H9 (cell line): ENCODE data around the gene TIMM13. TPM values are rescaled to one million over a fixed set of nuclear protein-coding genes. Genes with fewer than 3 reads are reported as not detected.

Source experiments
- DNase-seq: peaks from one replicate; pipeline ENCODE4 v3.0.0-alpha.2; 2017
- H2AFZ ChIP-seq: one replicate; pipeline ENCODE4 v1.6.1; 2013; ENCODE audit warnings: mild to moderate bottlenecking, low read length, control low read depth, moderate library complexity
- H2AK5ac ChIP-seq: 2 replicates; pipeline ENCODE4 v1.6.1; 2013; ENCODE audit warnings: low read length, control low read depth, mixed read lengths; ENCODE audit not compliant: insufficient read length
- H2BK120ac ChIP-seq: one replicate; pipeline ENCODE4 v1.6.1; 2013; ENCODE audit warnings: low read depth, mild to moderate bottlenecking, low read length, control low read depth, inconsistent platforms; ENCODE audit not compliant: poor library complexity, severe bottlenecking
- H2BK12ac ChIP-seq: 2 replicates; pipeline ENCODE4 v1.6.1; 2013; ENCODE audit warnings: low read length, control low read depth, mixed read lengths, low read depth; ENCODE audit not compliant: insufficient read length
- H2BK15ac ChIP-seq: 2 replicates; pipeline ENCODE4 v1.6.1; 2013; ENCODE audit warnings: low read depth, low read length, control low read depth
- H2BK20ac ChIP-seq: one replicate; pipeline ENCODE4 v1.6.1; 2013; ENCODE audit warnings: low read depth, mild to moderate bottlenecking, low read length, control low read depth, inconsistent platforms; ENCODE audit not compliant: poor library complexity, severe bottlenecking
- H2BK5ac ChIP-seq: 2 replicates; pipeline ENCODE4 v1.6.1; 2013; ENCODE audit warnings: low read length, control low read depth, mixed read lengths; ENCODE audit not compliant: insufficient read length
- H3K14ac ChIP-seq: 2 replicates; pipeline ENCODE4 v1.6.1; 2013; ENCODE audit warnings: low read length, control low read depth; ENCODE audit not compliant: insufficient read depth
- H3K18ac ChIP-seq: 2 replicates; pipeline ENCODE4 v1.6.1; 2013; ENCODE audit warnings: low read depth, mild to moderate bottlenecking, mixed read lengths, low read length, control low read depth; ENCODE audit not compliant: insufficient read length
- H3K23ac ChIP-seq: 2 replicates; pipeline ENCODE4 v1.6.1; 2013; ENCODE audit warnings: low read length, control low read depth, mixed read lengths, low read depth; ENCODE audit not compliant: insufficient read length
- H3K23me2 ChIP-seq: 2 replicates; pipeline ENCODE4 v1.6.1; 2013; ENCODE audit warnings: low read depth, mild to moderate bottlenecking, mixed read lengths, low read length, control low read depth; ENCODE audit not compliant: insufficient read length, poor library complexity, severe bottlenecking
- H3K27ac ChIP-seq: 2 replicates; pipeline ENCODE4 v1.5.1; 2013; ENCODE audit warnings: low read length, control low read depth, mixed read lengths, low read depth; ENCODE audit not compliant: insufficient read length
- H3K27me3 ChIP-seq: 2 replicates; pipeline ENCODE4 v1.6.1; 2013; ENCODE audit warnings: low read length, control low read depth, inconsistent platforms; ENCODE audit not compliant: insufficient read depth
- H3K4ac ChIP-seq: 2 replicates; pipeline ENCODE4 v1.6.1; 2013; ENCODE audit warnings: low read depth, mild to moderate bottlenecking, control low read depth, inconsistent platforms, low read length, moderate library complexity
- H3K4me1 ChIP-seq: 2 replicates; pipeline ENCODE4 v1.6.1; 2013; ENCODE audit warnings: low read length, control low read depth, inconsistent platforms; ENCODE audit not compliant: insufficient read depth
- H3K4me2 ChIP-seq: 2 replicates; pipeline ENCODE4 v1.6.1; 2013; ENCODE audit warnings: low read length, control low read depth, mixed read lengths; ENCODE audit not compliant: insufficient read length, insufficient read depth
- H3K56ac ChIP-seq: 2 replicates; pipeline ENCODE4 v1.6.1; 2013; ENCODE audit warnings: low read depth, mild to moderate bottlenecking, mixed read lengths, low read length, control low read depth; ENCODE audit not compliant: insufficient read length
- H3K79me1 ChIP-seq: 2 replicates; pipeline ENCODE4 v1.6.1; 2013; ENCODE audit warnings: low read depth, mild to moderate bottlenecking, moderate library complexity, low read length, control low read depth, inconsistent platforms; ENCODE audit not compliant: insufficient read depth, poor library complexity, severe bottlenecking
- H3K79me2 ChIP-seq: 2 replicates; pipeline ENCODE4 v1.6.1; 2013; ENCODE audit warnings: low read length, control low read depth, inconsistent platforms; ENCODE audit not compliant: insufficient read depth
- H3K9ac ChIP-seq: 2 replicates; pipeline ENCODE4 v1.6.1; 2013; ENCODE audit warnings: low read length, control low read depth, mixed read lengths; ENCODE audit not compliant: insufficient read length; ENCODE audit errors: extremely low read depth
- H3K9me3 ChIP-seq: one replicate; pipeline ENCODE4 v1.6.1; 2013; ENCODE audit warnings: low read depth, low read length, inconsistent platforms; ENCODE audit not compliant: control insufficient read depth
- H3T11ph ChIP-seq: one replicate; pipeline ENCODE4 v1.6.1; 2013; ENCODE audit warnings: mild to moderate bottlenecking, low read length, control low read depth, inconsistent platforms
- H4K20me1 ChIP-seq: one replicate; pipeline ENCODE4 v1.6.1; 2013; ENCODE audit not compliant: control insufficient read depth, insufficient read length, insufficient read depth
- H4K5ac ChIP-seq: 2 replicates; pipeline ENCODE4 v1.6.1; 2013; ENCODE audit warnings: low read depth, mild to moderate bottlenecking, mixed read lengths, low read length, control low read depth; ENCODE audit not compliant: insufficient read length
- H4K8ac ChIP-seq: replicated peaks from 2 replicates; pipeline ENCODE4 v1.6.1; 2013; ENCODE audit warnings: low read length, control low read depth, mixed read lengths, low read depth; ENCODE audit not compliant: insufficient read length
- H4K91ac ChIP-seq: 2 replicates; pipeline ENCODE4 v1.6.1; 2013; ENCODE audit warnings: low read depth, mild to moderate bottlenecking, moderate library complexity, mixed read lengths, low read length, control low read depth; ENCODE audit not compliant: insufficient read length
- H3K27ac Mint-ChIP-seq, 3 experiments: 2 replicates in 2 of 3; 3 replicates in 1 of 3; pipeline ENCODE4 v1.8.0; 2020 to 2021; ENCODE audit warnings: mixed read lengths in 3 of 3, mild to moderate bottlenecking in 1 of 3, moderate library complexity in 1 of 3
- H3K27me3 Mint-ChIP-seq: 2 replicates; pipeline ENCODE4 v1.8.0; 2021; ENCODE audit warnings: low read depth, mild to moderate bottlenecking, moderate library complexity, mixed read lengths
- H3K36me3 Mint-ChIP-seq, 3 experiments: 2 replicates in 2 of 3; 3 replicates in 1 of 3; pipeline ENCODE4 v1.8.0; 2020 to 2021; ENCODE audit warnings: low read depth in 3 of 3, mixed read lengths in 3 of 3; ENCODE audit not compliant: insufficient read depth in 1 of 3
- H3K4me1 Mint-ChIP-seq, 2 experiments: 2 replicates each; pipeline ENCODE4 v1.8.0; 2020; ENCODE audit warnings: mixed read lengths in 2 of 2
- H3K4me3 Mint-ChIP-seq, 2 experiments: 2 replicates in 1 of 2; 3 replicates in 1 of 2; pipeline ENCODE4 v1.8.0; 2020 to 2021; ENCODE audit warnings: mild to moderate bottlenecking in 2 of 2, mixed read lengths in 2 of 2, moderate library complexity in 1 of 2
- H3K9me3 Mint-ChIP-seq, 2 experiments: 2 replicates in 1 of 2; 3 replicates in 1 of 2; pipeline ENCODE4 v1.8.0; 2020; ENCODE audit warnings: mild to moderate bottlenecking in 2 of 2, mixed read lengths in 2 of 2, moderate library complexity in 1 of 2
- WGBS: extraction: QIAGEN DNeasy Blood & Tissue Kit; methylation state at CpG from one replicate; pipeline ENCODE4 v1.1.7; 2013; ENCODE audit warnings: missing lambda C conversion rate, low lambda C conversion rate, mixed read lengths; ENCODE audit not compliant: insufficient read length; ENCODE audit errors: extremely low coverage; 5-methylcytosine and 5-hydroxymethylcytosine counted together
- total RNA-seq: library from RNA; stranded (reverse); gene quantifications from 2 replicates; pipeline ENCODE4 v1.2.1, GENCODE V29; 2021
- TF ChIP-seq, protein P1 (sequence below): fragments of 200-600 bp; sonication (generic); conservative IDR thresholded peaks from 3 replicates; pipeline ENCODE4 v1.8.0; 2021; ENCODE audit warnings: antibody characterized with exemption, mild to moderate bottlenecking

The TIMM13 gene
- total RNA-seq, 1 experiment from 2014 or later, result 214 TPM

DNA sequence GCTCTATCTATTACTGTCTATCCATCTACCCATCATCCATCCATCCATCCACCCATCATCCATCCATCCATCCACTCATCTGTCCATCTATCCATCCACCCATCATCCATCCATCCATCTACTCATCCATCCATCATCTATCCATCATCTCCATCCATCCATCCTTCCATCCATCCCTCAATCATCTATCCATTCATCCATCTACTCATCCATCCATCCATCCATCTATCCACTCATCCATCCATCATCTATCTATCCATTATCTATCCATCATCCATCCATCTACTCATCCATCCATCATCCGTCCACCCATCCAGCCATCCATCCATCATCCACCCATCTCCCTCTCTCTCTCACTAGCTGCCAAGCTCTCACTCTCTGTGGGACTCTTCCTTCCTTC, 13.1 kb upstream of the TIMM13 start:
- H3K27me3 ChIP-seq, result no peaks in the 10 kb centered on the region
- no peak overlapping the region for H2AFZ ChIP-seq
- DNase-seq, result no peak
- H3K4me2 ChIP-seq, result no peak overlapping the region
- no peaks in the 10 kb centered on the region for H4K20me1 ChIP-seq
- H3K23ac ChIP-seq, result no peak overlapping the region
- H4K5ac ChIP-seq, result no peak overlapping the region
- TF ChIP-seq, protein P1, sequence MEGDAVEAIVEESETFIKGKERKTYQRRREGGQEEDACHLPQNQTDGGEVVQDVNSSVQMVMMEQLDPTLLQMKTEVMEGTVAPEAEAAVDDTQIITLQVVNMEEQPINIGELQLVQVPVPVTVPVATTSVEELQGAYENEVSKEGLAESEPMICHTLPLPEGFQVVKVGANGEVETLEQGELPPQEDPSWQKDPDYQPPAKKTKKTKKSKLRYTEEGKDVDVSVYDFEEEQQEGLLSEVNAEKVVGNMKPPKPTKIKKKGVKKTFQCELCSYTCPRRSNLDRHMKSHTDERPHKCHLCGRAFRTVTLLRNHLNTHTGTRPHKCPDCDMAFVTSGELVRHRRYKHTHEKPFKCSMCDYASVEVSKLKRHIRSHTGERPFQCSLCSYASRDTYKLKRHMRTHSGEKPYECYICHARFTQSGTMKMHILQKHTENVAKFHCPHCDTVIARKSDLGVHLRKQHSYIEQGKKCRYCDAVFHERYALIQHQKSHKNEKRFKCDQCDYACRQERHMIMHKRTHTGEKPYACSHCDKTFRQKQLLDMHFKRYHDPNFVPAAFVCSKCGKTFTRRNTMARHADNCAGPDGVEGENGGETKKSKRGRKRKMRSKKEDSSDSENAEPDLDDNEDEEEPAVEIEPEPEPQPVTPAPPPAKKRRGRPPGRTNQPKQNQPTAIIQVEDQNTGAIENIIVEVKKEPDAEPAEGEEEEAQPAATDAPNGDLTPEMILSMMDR, result no peak
- no peaks in the 10 kb centered on the region for H3K79me1 ChIP-seq
- no peak overlapping the region for H4K91ac ChIP-seq
- H4K8ac ChIP-seq, result no peak overlapping the region
- no peak overlapping the region for H3K56ac ChIP-seq
- H3K18ac ChIP-seq, result no peak overlapping the region
- H2BK120ac ChIP-seq, result no peak overlapping the region
- H3K79me2 ChIP-seq, result peaks cover 1% of the 10 kb centered on the region; the same call in 1 of the 2 replicates
- no peak overlapping the region for H2BK12ac ChIP-seq
- H3K4me1 ChIP-seq, result no peaks in the 10 kb centered on the region
- H3K9ac ChIP-seq, result no peak overlapping the region
- no peak overlapping the region for H3K27ac ChIP-seq
- no peaks in the 10 kb centered on the region; the same call in 1 of the 2 replicates for H3K27me3 Mint-ChIP-seq
- H3K14ac ChIP-seq, result no peak overlapping the region
- H3K4me1 Mint-ChIP-seq, result no peaks in the 10 kb centered on the region
- H3K23me2 ChIP-seq, result no peaks in the 10 kb centered on the region
- no peak overlapping the region for H2BK20ac ChIP-seq
- no peaks in the 10 kb centered on the region; a peak in 1 of 5 replicates for H3K9me3 Mint-ChIP-seq
- H3K36me3 Mint-ChIP-seq, result peaks cover 21 to 48% (median 44%) of the 10 kb centered on the region in 3 experiments; a peak in 6 of 7 replicates
- no peak overlapping the region; a peak in 1 of 7 replicates for H3K27ac Mint-ChIP-seq
- H2AK5ac ChIP-seq, result no peak overlapping the region
- no peaks in the 10 kb centered on the region for H3K9me3 ChIP-seq
- WGBS, result 100% methylated on average over 1 of the region's 1 CpG
- no peak overlapping the region for H3T11ph ChIP-seq
- no peak overlapping the region for H2BK15ac ChIP-seq
- H3K4ac ChIP-seq, result no peak overlapping the region
- H2BK5ac ChIP-seq, result no peak overlapping the region
- H3K4me3 Mint-ChIP-seq, result peak overlapping the region in 1 of 2 experiments; percentile 2; a peak in 1 of 5 replicates
